MM.1S (cell line): ENCODE measurements around the gene GLCE.

Experiments
- DNase-seq: peaks from one replicate; pipeline ENCODE4 v3.0.0-alpha.2; 2015
- H2AFZ ChIP-seq: fragments of 300-600 bp; sonication (generic); 2 replicates; pipeline ENCODE4 v1.6.0; 2016; ENCODE audit warnings: antibody characterized with exemption, low read length
- H3F3A ChIP-seq: fragments of 300-600 bp; sonication (generic); 2 replicates; pipeline ENCODE4 v1.6.1; 2016; ENCODE audit warnings: mild to moderate bottlenecking, antibody characterized with exemption, low read length, moderate library complexity, mixed read lengths; ENCODE audit not compliant: insufficient read depth
- H3K27ac ChIP-seq: fragments of 300-600 bp; sonication (generic); 2 replicates; pipeline ENCODE4 v1.5.1; 2016; ENCODE audit warnings: mild to moderate bottlenecking, low read length
- H3K27me3 ChIP-seq: fragments of 300-600 bp; sonication (generic); replicated peaks from 2 replicates; pipeline ENCODE4 v1.6.0; 2016; ENCODE audit warnings: low read length; ENCODE audit not compliant: insufficient read depth
- H3K36me3 ChIP-seq: fragments of 300-600 bp; sonication (generic); replicated peaks from 2 replicates; pipeline ENCODE4 v1.6.1; 2016; ENCODE audit warnings: mild to moderate bottlenecking, low read length, mixed read lengths; ENCODE audit not compliant: insufficient read depth
- H3K4me1 ChIP-seq: fragments of 300-600 bp; sonication (generic); 2 replicates; pipeline ENCODE4 v1.6.1; 2016; ENCODE audit warnings: low read length, mixed read lengths
- H3K4me2 ChIP-seq: fragments of 300-600 bp; sonication (generic); 2 replicates; pipeline ENCODE4 v1.6.0; 2016; ENCODE audit warnings: low read depth, low read length
- H3K4me3 ChIP-seq: fragments of 300-600 bp; sonication (generic); 2 replicates; pipeline ENCODE4 v1.5.1; 2016; ENCODE audit warnings: low read length, mixed read lengths
- H3K79me2 ChIP-seq: fragments of 300-600 bp; sonication (generic); 2 replicates; pipeline ENCODE4 v1.6.1; 2016; ENCODE audit warnings: mixed run types, low read length, mixed read lengths
- H3K9ac ChIP-seq: fragments of 300-600 bp; sonication (generic); 2 replicates; pipeline ENCODE4 v1.6.1; 2016; ENCODE audit warnings: low read length, mixed read lengths
- H3K9me2 ChIP-seq: fragments of 300-600 bp; sonication (generic); replicated peaks from 2 replicates; pipeline ENCODE4 v1.6.1; 2016; ENCODE audit warnings: mild to moderate bottlenecking, low read length, mixed read lengths; ENCODE audit not compliant: insufficient read depth
- H3K9me3 ChIP-seq: fragments of 300-600 bp; sonication (generic); replicated peaks from 2 replicates; pipeline ENCODE4 v1.6.1; 2016; ENCODE audit warnings: mild to moderate bottlenecking, low read length, mixed read lengths; ENCODE audit not compliant: insufficient read depth
- H4K20me1 ChIP-seq: fragments of 300-600 bp; sonication (generic); 2 replicates; pipeline ENCODE4 v1.6.1; 2016; ENCODE audit warnings: mild to moderate bottlenecking, low read length, moderate library complexity, mixed read lengths; ENCODE audit not compliant: insufficient read depth
- CTCF ChIP-seq: fragments of 300-600 bp; sonication (generic); IDR thresholded peaks from 2 replicates; pipeline ENCODE4 v1.5.1; 2016; ENCODE audit warnings: antibody characterized with exemption, low read length, mixed read lengths
- EZH2 ChIP-seq: fragments of 300-600 bp; sonication (generic); optimal IDR thresholded peaks from 2 replicates; pipeline ENCODE3; 2017; ENCODE audit warnings: low read depth, mild to moderate bottlenecking, antibody characterized with exemption, low read length, mixed read lengths
- EZH2phosphoT487 ChIP-seq: fragments of 300-600 bp; sonication (generic); IDR thresholded peaks from 2 replicates; pipeline ENCODE4 v1.6.1; 2018; ENCODE audit warnings: antibody characterized with exemption, low read length

The GLCE gene

GRCh38 chr15:69282104-69282743 lies 121.8 kb downstream of the GLCE start:
- TF ChIP-seq EZH2 (no peak), EZH2phosphoT487 (no peak), CTCF (no peak)
- Histone ChIP-seq H3K9ac (no peak overlapping the region), H3K4me2 (no peak overlapping the region), H3F3A (no peaks in the 10 kb centered on the region), H3K27ac (no peak overlapping the region), H3K27me3 (no peaks in the 10 kb centered on the region), H3K4me1 (no peaks in the 10 kb centered on the region), H3K4me3 (no peak overlapping the region), H3K9me2 (no peaks in the 10 kb centered on the region), H3K79me2 (no peaks in the 10 kb centered on the region), H4K20me1 (no peaks in the 10 kb centered on the region), H3K9me3 (no peaks in the 10 kb centered on the region), H3K36me3 (no peaks in the 10 kb centered on the region), H2AFZ (no peak overlapping the region)
- DNase-seq = no peak

- H3K4me1 ChIP-seq = no peaks in the 10 kb centered on the region
- no peaks in the 10 kb centered on the region for H3K27me3 ChIP-seq
- no peak for DNase-seq
- H2AFZ ChIP-seq = no peak overlapping the region
- H3K27ac ChIP-seq = no peak overlapping the region
- no peaks in the 10 kb centered on the region for H3K9me3 ChIP-seq
- H4K20me1 ChIP-seq = no peaks in the 10 kb centered on the region
- H3K36me3 ChIP-seq = no peaks in the 10 kb centered on the region
- TF ChIP-seq EZH2phosphoT487 = no peak
- no peak for TF ChIP-seq CTCF
- TF ChIP-seq EZH2 = no peak
- H3K9ac ChIP-seq = no peak overlapping the region
- no peak overlapping the region for H3K4me3 ChIP-seq
- no peaks in the 10 kb centered on the region for H3K9me2 ChIP-seq
- H3K79me2 ChIP-seq = no peaks in the 10 kb centered on the region
- no peak overlapping the region for H3K4me2 ChIP-seq
- no peaks in the 10 kb centered on the region for H3F3A ChIP-seq
These were observed 125.4 kb downstream of the GLCE start for GRCh38 chr15:69285834-69286233.

DNA sequence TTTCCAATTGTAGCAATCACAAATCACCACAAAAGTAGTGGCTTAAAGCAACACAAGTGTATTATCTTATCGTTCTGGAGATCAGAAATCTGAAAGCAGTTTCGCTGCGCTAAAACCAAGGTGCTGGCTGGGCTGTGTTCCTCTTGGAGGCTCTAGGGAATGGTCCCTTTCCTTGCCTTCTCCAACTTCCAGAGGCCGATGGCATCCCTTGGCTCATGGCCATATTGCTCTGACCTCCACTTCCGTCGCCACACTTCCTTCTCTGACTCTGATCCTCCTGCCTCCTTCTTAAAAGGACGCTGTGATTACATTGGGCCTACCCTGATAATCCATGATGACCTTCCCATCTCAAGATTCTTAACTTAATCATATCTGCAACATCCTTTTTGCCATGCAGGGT lies 127.6 kb downstream of the GLCE start:
- Histone ChIP-seq H4K20me1 (no peaks in the 10 kb centered on the region), H3K9me3 (no peaks in the 10 kb centered on the region), H3K27ac (no peak overlapping the region), H3K9me2 (no peaks in the 10 kb centered on the region), H3K27me3 (no peaks in the 10 kb centered on the region), H3K36me3 (no peaks in the 10 kb centered on the region), H3K4me3 (no peak overlapping the region), H2AFZ (no peak overlapping the region), H3K9ac (no peak overlapping the region), H3K79me2 (no peaks in the 10 kb centered on the region), H3F3A (no peaks in the 10 kb centered on the region), H3K4me1 (no peaks in the 10 kb centered on the region), H3K4me2 (no peak overlapping the region)
- DNase-seq = no peak
- no peak for TF ChIP-seq EZH2

GRCh38 chr15:69288531-69289341 lies 128.3 kb downstream of the GLCE start:
- H3K9me3 ChIP-seq = no peaks in the 10 kb centered on the region
- no peak for DNase-seq
- TF ChIP-seq CTCF = no peak
- TF ChIP-seq EZH2 = no peak
- no peak for TF ChIP-seq EZH2phosphoT487
- H3K36me3 ChIP-seq = no peaks in the 10 kb centered on the region
- H4K20me1 ChIP-seq = no peaks in the 10 kb centered on the region
- H3K79me2 ChIP-seq = no peaks in the 10 kb centered on the region
- no peak overlapping the region for H3K27ac ChIP-seq
- no peak overlapping the region for H3K9ac ChIP-seq
- H3F3A ChIP-seq = no peaks in the 10 kb centered on the region
- H3K9me2 ChIP-seq = no peaks in the 10 kb centered on the region
- no peak overlapping the region for H3K4me2 ChIP-seq
- no peaks in the 10 kb centered on the region for H3K4me1 ChIP-seq
- no peaks in the 10 kb centered on the region for H3K27me3 ChIP-seq
- H3K4me3 ChIP-seq = no peak overlapping the region
- H2AFZ ChIP-seq = no peak overlapping the region
